Neural crest cell (in vitro differentiated cells): Measurements from ENCODE around the gene DYNC1I1. TPM values are rescaled to one million over a fixed set of nuclear protein-coding genes. Genes with fewer than 3 reads are reported as not detected.

Experiments used
- DNase-seq: peaks from one replicate; pipeline ENCODE4 v3.0.0; 2021; ENCODE audit warnings: low read depth, mixed read lengths, low spot score
- H3K27ac Mint-ChIP-seq: one replicate; pipeline ENCODE4 v1.8.0; 2021; ENCODE audit warnings: mild to moderate bottlenecking, mixed read lengths; ENCODE audit not compliant: unreplicated experiment
- H3K27me3 Mint-ChIP-seq: 2 replicates; pipeline ENCODE4 v1.8.0; 2021; ENCODE audit warnings: low read depth, mild to moderate bottlenecking, mixed read lengths
- H3K36me3 Mint-ChIP-seq: 2 replicates; pipeline ENCODE4 v1.8.0; 2021; ENCODE audit warnings: low read depth, mild to moderate bottlenecking, mixed read lengths
- H3K4me1 Mint-ChIP-seq: 2 replicates; pipeline ENCODE4 v1.8.0; 2021; ENCODE audit warnings: mixed read lengths
- H3K4me3 Mint-ChIP-seq: one replicate; pipeline ENCODE4 v1.8.0; 2021; ENCODE audit warnings: mild to moderate bottlenecking, mixed read lengths
- H3K9me3 Mint-ChIP-seq: 2 replicates; pipeline ENCODE4 v1.8.0; 2021; ENCODE audit warnings: mixed read lengths
- CTCF ChIP-seq: fragments of 200-600 bp; sonication (generic); conservative IDR thresholded peaks from 2 replicates; pipeline ENCODE4 v1.5.0; 2021; ENCODE audit warnings: antibody characterized with exemption, mild to moderate bottlenecking
- long read RNA-seq: library from polyadenylated mRNA; unstranded; transcript quantifications from one replicate; pipeline ENCODE4 v2.0.0, GENCODE V29; 2020
- total RNA-seq: library from RNA; stranded (reverse); gene quantifications from 2 replicates; pipeline ENCODE4 v1.2.1, GENCODE V29; 2021

The DYNC1I1 gene
- total RNA-seq: 0.71 and 0.79 TPM in 2 replicates
- long read RNA-seq, partial matches to known transcripts: 1 of 4 reads
- long read RNA-seq, other reads (novel, unspliced or antisense): 2 of 4 reads

- Mint-ChIP-seq H3K4me3 (peak within 1 kb of the TSS; percentile 87), H3K27me3 (peaks cover 36% of the 10 kb centered on the region), H3K9me3 (no peaks in the 10 kb centered on the region), H3K27ac (no peak within 1 kb of the TSS), H3K4me1 (peaks cover 4% of the 10 kb centered on the region), H3K36me3 (no peaks in the 10 kb centered on the region)
- DNase-seq: peak; percentile 58
- peak; percentile 17 for TF ChIP-seq CTCF
These were observed at the start of gene DYNC1I1 for GRCh38 chr7:95772298-95772770. Gene DYNC1I1 (plus strand): TSS chr7:95772554. CDS start chr7:95804730, 32,176 bp downstream.

GRCh38 chr7:95723583-95724180 lies 48.7 kb upstream of the DYNC1I1 start:
- peak; percentile 23 for DNase-seq
- no peak overlapping the region for H3K27ac Mint-ChIP-seq
- H3K9me3 Mint-ChIP-seq: no peaks in the 10 kb centered on the region
- peak; percentile 77 for TF ChIP-seq CTCF
- no peak overlapping the region for H3K4me3 Mint-ChIP-seq
- peaks cover 37% of the 10 kb centered on the region for H3K27me3 Mint-ChIP-seq
- H3K36me3 Mint-ChIP-seq: no peaks in the 10 kb centered on the region
- H3K4me1 Mint-ChIP-seq: peaks cover 5% of the 10 kb centered on the region

- peaks cover 29% of the 10 kb centered on the region for H3K27me3 Mint-ChIP-seq
- no peaks in the 10 kb centered on the region for H3K9me3 Mint-ChIP-seq
- TF ChIP-seq CTCF: no peak
- H3K36me3 Mint-ChIP-seq: no peaks in the 10 kb centered on the region
- no peak for DNase-seq
- no peak overlapping the region for H3K27ac Mint-ChIP-seq
- no peak overlapping the region for H3K4me3 Mint-ChIP-seq
- peaks cover 5% of the 10 kb centered on the region for H3K4me1 Mint-ChIP-seq
These were observed 47.1 kb upstream of the DYNC1I1 start for GRCh38 chr7:95725205-95725604.

- no peak overlapping the region for H3K27ac Mint-ChIP-seq
- no peak for DNase-seq
- no peaks in the 10 kb centered on the region for H3K4me1 Mint-ChIP-seq
- H3K4me3 Mint-ChIP-seq: no peak overlapping the region
- no peaks in the 10 kb centered on the region for H3K9me3 Mint-ChIP-seq
- no peaks in the 10 kb centered on the region for H3K27me3 Mint-ChIP-seq
- TF ChIP-seq CTCF: no peak
- no peaks in the 10 kb centered on the region for H3K36me3 Mint-ChIP-seq
These were observed 41.7 kb upstream of the DYNC1I1 start for GRCh38 chr7:95730493-95731280.

- DNase-seq: no peak
These were observed 35.7 kb upstream of the DYNC1I1 start for GRCh38 chr7:95736635-95737034.

More at GRCh38 chr7:95736635-95737034, 35.7 kb upstream of the DYNC1I1 start:
- Mint-ChIP-seq H3K9me3 (peaks cover 2% of the 10 kb centered on the region), H3K4me1 (no peaks in the 10 kb centered on the region), H3K4me3 (no peak overlapping the region), H3K27me3 (no peaks in the 10 kb centered on the region), H3K27ac (no peak overlapping the region), H3K36me3 (no peaks in the 10 kb centered on the region)
- TF ChIP-seq CTCF: no peak
